MCF 10A (cell line): Measurements from ENCODE around the gene RAF1. TPM values are rescaled to one million over a fixed set of nuclear protein-coding genes. Genes with fewer than 3 reads are reported as not detected.

Experiments
- BruUV-seq: library from RNA; stranded (reverse); fragments of 400-500 nt; replicated peaks from 2 replicates; lab custom pipeline; 2021; lab: Mats Ljungman, UMichigan
- CTCF ChIA-PET: fragments of 300-600 bp; sonication (Branson Sonifier 250); formaldehyde crosslinking; extraction: SDS; loops from one replicate; lab custom pipeline; 2021; ENCODE audit warnings: antibody characterized with exemption, inconsistent platforms; lab: Yijun Ruan, JAX
- POLR2A ChIA-PET: fragments of 300-600, 350-650 bp; sonication (Branson Sonifier 250); formaldehyde crosslinking; extraction: SDS; loops from one replicate; lab custom pipeline; 2020; ENCODE audit warnings: antibody characterized with exemption, inconsistent platforms; lab: Yijun Ruan, JAX
- DNase-seq: peaks from one replicate; pipeline ENCODE4 v3.0.0-alpha.2; 2018; ENCODE audit not compliant: unreplicated experiment
- H3K27ac Mint-ChIP-seq: one replicate; pipeline ENCODE4 v1.8.0; 2022; ENCODE audit warnings: mild to moderate bottlenecking, low read depth, mixed read lengths; ENCODE audit not compliant: unreplicated experiment
- H3K27me3 Mint-ChIP-seq: one replicate; pipeline ENCODE4 v1.8.0; 2022; ENCODE audit warnings: mixed read lengths; ENCODE audit not compliant: insufficient read depth, unreplicated experiment
- H3K36me3 Mint-ChIP-seq: one replicate; pipeline ENCODE4 v1.8.0; 2022; ENCODE audit warnings: mild to moderate bottlenecking, moderate library complexity, mixed read lengths; ENCODE audit not compliant: insufficient read depth, unreplicated experiment
- H3K4me1 Mint-ChIP-seq: one replicate; pipeline ENCODE4 v1.8.0; 2022; ENCODE audit warnings: mixed read lengths; ENCODE audit not compliant: insufficient read depth, unreplicated experiment
- H3K4me3 Mint-ChIP-seq: one replicate; pipeline ENCODE4 v1.8.0; 2022; ENCODE audit warnings: mild to moderate bottlenecking, moderate library complexity, mixed read lengths; ENCODE audit not compliant: unreplicated experiment
- H3K9me3 Mint-ChIP-seq: one replicate; pipeline ENCODE4 v1.8.0; 2022; ENCODE audit warnings: mixed read lengths; ENCODE audit not compliant: unreplicated experiment
- CTCF ChIP-seq: fragments of 200-600 bp; IDR thresholded peaks from one replicate; pipeline ENCODE4 v1.8.0; 2022; ENCODE audit warnings: antibody characterized with exemption, mild to moderate bottlenecking; ENCODE audit not compliant: unreplicated experiment
- intact Hi-C: fragments of 100-400 bp; cut with micrococcal nuclease; formaldehyde crosslinking; loops from 2 replicates; pipeline ENCODE4 v1.14.1; 2022
- total RNA-seq: library from RNA; stranded (reverse); gene quantifications from 2 replicates; pipeline ENCODE4 v1.2.3, GENCODE V29; 2022

The RAF1 gene
- total RNA-seq, 1 experiment from 2014 or later: 76.8 TPM

DNA sequence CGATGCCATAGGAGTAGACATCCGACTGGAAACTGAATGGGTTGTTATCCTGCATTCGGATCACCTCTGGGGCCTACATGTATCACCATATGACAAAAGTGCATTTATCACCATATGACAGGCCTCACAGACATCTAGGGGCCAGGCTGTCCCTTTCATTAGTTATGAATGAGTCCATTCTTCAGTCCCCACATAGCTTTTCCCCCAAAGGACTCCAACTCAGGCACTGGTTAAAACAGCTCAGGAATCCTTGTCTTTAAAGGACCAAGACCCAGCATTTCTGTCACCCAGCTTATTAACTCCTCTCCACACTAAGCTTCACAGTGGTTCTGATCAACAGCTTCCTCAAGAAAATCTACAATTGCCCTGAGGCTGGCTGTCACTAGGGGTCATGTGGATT lies 78.7 kb downstream of the RAF1 start:
- no peak for DNase-seq
- H3K36me3 Mint-ChIP-seq: peaks cover 97% of the 10 kb centered on the region
- ChIA-PET CTCF (no interaction called here), POLR2A (interaction anchor here (0.7 to 3.3 kb wide), 4 partner anchors 40 to 655 kb away, joined by 3 to 12 read pairs (median 4); partner anchors contain the start of gene MKRN2OS)
- TF ChIP-seq CTCF: no peak
- H3K27ac Mint-ChIP-seq: peak overlapping the region; percentile 59
- no peaks in the 10 kb centered on the region for H3K9me3 Mint-ChIP-seq
- H3K4me3 Mint-ChIP-seq: no peak overlapping the region
- no peaks in the 10 kb centered on the region for H3K27me3 Mint-ChIP-seq
- intact Hi-C loops: no loop called here
- H3K4me1 Mint-ChIP-seq: no peaks in the 10 kb centered on the region
- BruUV-seq: no TSS peak

DNA sequence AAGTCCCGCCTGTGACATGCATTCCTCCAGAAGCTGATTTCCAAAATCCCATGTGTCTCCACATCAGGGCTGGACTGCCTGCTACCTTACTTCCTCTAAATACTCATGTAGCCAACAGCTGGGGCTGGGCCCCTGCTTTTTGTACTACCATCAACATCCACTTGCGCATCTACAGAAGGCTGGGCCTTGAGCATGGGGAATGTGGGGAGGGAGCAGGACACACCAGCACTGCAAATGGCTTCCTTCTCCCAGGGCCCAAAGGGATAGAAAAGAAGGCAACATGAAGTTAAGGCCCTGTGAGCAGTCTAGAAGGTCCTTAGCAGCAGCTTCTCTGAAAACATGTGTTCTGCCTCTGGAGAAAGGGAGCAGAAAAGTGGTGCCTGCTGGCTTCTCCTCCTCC lies 79.8 kb downstream of the RAF1 start:
- Mint-ChIP-seq H3K36me3 (peaks cover 97% of the 10 kb centered on the region), H3K27ac (peak overlapping the region; percentile 59), H3K4me1 (no peaks in the 10 kb centered on the region), H3K9me3 (no peaks in the 10 kb centered on the region), H3K4me3 (no peak overlapping the region), H3K27me3 (no peaks in the 10 kb centered on the region)
- DNase-seq: no peak
- TSS peak; percentile 31 for BruUV-seq
- ChIA-PET POLR2A (interaction anchor here (0.6 to 3.3 kb wide), 3 partner anchors 26 to 78 kb away, joined by 3 to 12 read pairs (median 3); no protein-coding TSS in a partner anchor), CTCF (no interaction called here)
- intact Hi-C loops: no loop called here
- no peak for TF ChIP-seq CTCF

GRCh38 chr3:12583280-12583679 lies 80.6 kb downstream of the RAF1 start:
- intact Hi-C loops: no loop called here
- H3K36me3 Mint-ChIP-seq: peaks cover 98% of the 10 kb centered on the region
- no peak for DNase-seq
- no peaks in the 10 kb centered on the region for H3K4me1 Mint-ChIP-seq
- POLR2A ChIA-PET: interaction anchor here (3.3 kb wide), 1 partner anchor 79 kb away, joined by 12 read pairs; no protein-coding TSS in a partner anchor
- H3K27ac Mint-ChIP-seq: no peak overlapping the region
- no peaks in the 10 kb centered on the region for H3K27me3 Mint-ChIP-seq
- H3K9me3 Mint-ChIP-seq: no peaks in the 10 kb centered on the region
- CTCF ChIA-PET: interaction anchor here (0.6 to 0.9 kb wide), 2 partner anchors 10 to 977 kb away, joined by 3 read pairs; no protein-coding TSS in a partner anchor
- TF ChIP-seq CTCF: no peak
- H3K4me3 Mint-ChIP-seq: no peak overlapping the region
- BruUV-seq: TSS peak; percentile 17

- Mint-ChIP-seq H3K9me3 (no peaks in the 10 kb centered on the region), H3K4me1 (no peaks in the 10 kb centered on the region), H3K4me3 (no peak overlapping the region), H3K36me3 (peaks cover 95% of the 10 kb centered on the region), H3K27ac (no peak overlapping the region), H3K27me3 (no peaks in the 10 kb centered on the region)
- no peak for DNase-seq
- no peak for TF ChIP-seq CTCF
- ChIA-PET CTCF (interaction anchor here (0.9 kb wide), 1 partner anchor 9 kb away, joined by 3 read pairs; no protein-coding TSS in a partner anchor), POLR2A (interaction anchor here (3.3 kb wide), 1 partner anchor 80 kb away, joined by 12 read pairs; no protein-coding TSS in a partner anchor)
- no TSS peak for BruUV-seq
- intact Hi-C loops: no loop called here
Measured at GRCh38 chr3:12582730-12583129, 81.2 kb downstream of the RAF1 start.
